Forelimb muscle (tissue), 1 donor: Measurements from ENCODE around the gene C22orf39. TPM values are rescaled to one million over a fixed set of nuclear protein-coding genes. Genes with fewer than 3 reads are reported as not detected.

Experiments used
- DNase-seq: peaks from one replicate; pipeline ENCODE4 v3.0.0-alpha.2; 2013; ENCODE audit warnings: low read depth
- polyA plus RNA-seq: library from polyadenylated mRNA; unstranded; fragments of 120-200 nt; gene quantifications from one replicate; pipeline ENCODE4 v1.2.1, GENCODE V29; 2013; ENCODE audit not compliant: insufficient read length

Gene C22orf39
- polyA plus RNA-seq, 1 donor = 31.4 TPM

DNA sequence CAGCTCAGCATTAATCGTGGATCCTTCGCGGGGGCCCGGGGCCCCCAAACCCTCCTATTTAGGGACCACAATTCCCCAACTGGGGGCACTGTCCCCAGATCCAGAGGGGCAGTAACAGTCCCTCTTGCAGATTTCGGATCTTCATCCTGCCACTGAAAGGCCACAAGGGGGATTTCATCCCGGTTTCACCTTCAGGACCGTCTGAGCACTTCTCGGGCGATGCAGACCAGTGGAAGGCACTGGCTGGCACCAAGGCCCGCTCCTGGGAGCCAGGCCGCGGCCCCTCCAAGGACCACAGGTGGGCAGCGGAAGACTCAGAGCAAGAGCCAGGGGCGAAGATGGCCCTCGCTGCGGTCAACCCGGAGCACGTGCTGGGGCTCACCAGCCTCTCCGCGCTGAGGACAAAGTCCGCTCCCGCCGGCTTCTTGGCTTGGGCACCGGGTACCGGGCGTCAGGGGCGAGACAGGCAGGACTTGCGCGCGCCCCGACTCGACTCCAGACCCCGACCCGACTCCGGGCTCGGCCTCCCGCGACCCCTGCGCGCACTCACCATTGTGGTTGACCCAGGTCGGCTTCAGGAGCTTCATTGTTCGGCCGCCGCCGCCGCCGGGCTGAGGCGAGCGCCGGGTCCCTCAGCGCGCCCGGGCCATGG lies 16.5 kb downstream of the C22orf39 start:
- no peak for DNase-seq

DNA sequence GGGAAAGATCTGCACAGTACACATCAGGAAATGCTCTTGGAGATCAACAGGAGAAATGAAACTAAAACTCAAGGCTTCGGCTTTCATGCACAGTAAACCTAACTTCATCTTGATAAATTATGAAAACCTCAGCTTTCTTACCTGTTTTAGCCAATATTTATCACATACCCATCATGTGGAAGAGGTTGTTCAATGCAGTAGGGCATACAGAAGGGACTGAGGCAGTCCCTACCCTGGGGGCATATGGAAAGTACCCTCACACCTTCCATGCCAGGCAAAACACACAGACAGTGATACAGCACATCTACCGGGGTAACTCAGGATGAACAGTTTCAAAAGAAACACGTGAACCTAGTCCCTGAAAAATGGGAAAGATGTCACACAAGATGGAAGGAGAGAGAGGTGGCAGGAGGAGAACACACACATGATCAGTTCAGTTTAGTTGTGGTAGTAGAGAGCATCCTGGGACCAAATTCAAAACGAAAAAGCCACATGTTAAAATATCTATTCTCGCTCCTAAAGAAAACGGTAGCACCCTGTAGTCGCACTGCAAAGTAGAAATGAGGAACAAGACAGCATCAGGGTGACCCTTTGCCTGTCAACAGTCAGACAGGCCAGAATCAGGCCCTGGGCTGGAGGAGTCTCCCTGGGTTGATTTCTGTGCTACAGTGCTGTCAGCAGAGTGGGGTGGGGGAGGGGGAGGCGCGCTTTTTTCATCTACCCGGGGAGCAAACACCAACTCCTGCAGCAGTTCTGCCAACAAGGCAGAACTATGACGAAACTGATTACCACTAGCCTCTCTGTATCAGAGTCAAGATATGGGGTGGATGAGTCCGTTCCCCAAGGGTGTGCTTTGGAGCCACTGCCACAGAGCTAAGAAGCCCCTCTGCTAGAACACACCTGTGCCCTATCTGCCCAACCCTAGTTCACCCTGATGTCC lies 17.3 kb downstream of the C22orf39 start:
- no peak for DNase-seq

GRCh38 chr22:19424186-19424500 lies 23.4 kb downstream of the C22orf39 start:
- DNase-seq = no peak

- no peak for DNase-seq
These were observed 24.8 kb downstream of the C22orf39 start for GRCh38 chr22:19422440-19423301.

GRCh38 chr22:19420321-19420720 lies 27.2 kb downstream of the C22orf39 start:
- DNase-seq = no peak

GRCh38 chr22:19419464-19420178 lies 27.9 kb downstream of the C22orf39 start:
- DNase-seq = no peak

- DNase-seq = no peak
These were observed 28.4 kb downstream of the C22orf39 start for GRCh38 chr22:19419086-19419463.

DNA sequence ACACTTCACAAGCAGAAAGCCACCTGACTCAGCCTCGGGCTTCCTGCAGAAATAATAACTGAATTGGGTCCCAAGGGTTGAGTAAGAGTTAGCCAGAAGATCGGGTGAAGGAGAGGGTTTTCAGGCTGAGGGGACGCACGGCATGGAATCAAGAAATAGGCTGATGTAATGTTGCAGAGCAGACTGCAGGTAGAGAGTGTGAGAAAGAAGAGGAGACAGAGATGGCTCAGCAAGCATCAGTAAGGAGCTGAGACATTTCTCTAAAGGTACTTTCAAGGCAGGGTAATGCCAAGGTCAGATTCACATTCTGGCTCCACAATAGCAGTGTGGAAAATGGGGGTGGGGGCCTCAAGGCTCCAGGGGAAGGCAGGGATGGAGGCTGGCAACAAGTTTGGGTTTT lies 34.6 kb downstream of the C22orf39 start:
- no peak for DNase-seq

- no peak for DNase-seq
These were observed 35.0 kb downstream of the C22orf39 start for GRCh38 chr22:19412478-19412877.

GRCh38 chr22:19411690-19412045 lies 35.8 kb downstream of the C22orf39 start:
- no peak for DNase-seq

GRCh38 chr22:19410941-19411689 lies 36.4 kb downstream of the C22orf39 start:
- no peak for DNase-seq

GRCh38 chr22:19407649-19408606 lies 39.6 kb downstream of the C22orf39 start:
- DNase-seq = no peak

DNA sequence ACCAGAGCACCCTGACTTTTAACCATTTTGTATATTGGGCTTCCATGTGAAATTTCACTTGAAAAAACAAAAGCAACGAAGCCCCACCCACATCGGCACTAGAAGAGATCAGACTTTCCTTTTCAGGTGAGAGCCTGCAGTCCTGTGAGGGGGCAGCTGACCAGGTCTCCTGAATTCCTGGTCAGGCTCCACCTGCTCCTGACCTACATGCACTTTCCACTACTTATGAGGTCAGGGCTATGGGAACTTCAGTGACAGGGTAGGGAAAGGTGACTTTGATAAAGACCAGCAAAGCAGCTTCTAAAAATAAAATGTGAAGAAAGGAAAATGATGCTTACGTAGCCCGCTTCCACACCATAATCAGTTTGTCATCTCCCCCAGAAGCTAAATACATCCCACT lies 40.7 kb downstream of the C22orf39 start:
- DNase-seq = no peak

DNA sequence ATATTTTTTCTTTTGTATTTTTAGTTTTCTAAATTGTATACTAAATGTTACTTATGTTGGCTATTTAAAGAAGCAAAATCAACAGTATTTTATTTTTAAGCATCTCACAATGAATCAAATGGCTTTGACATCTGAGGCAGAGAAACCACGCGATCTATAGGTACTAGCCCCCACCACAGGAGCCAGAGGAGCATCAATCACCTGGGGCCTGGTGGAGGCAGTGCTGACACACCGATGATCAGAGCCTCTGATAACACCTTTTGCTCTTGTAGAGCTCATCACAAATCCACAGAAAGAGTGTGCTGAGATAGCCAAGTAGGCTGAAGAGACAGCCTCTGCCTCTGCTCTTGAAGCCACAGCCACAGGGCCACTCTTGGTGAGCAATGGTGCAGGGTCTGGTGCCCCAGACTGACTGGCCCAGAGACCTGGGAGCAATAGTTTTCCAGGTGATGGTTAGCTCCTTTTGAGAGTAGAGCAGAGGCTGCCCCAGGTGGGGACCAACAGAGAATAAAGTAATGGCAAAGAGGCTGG lies 41.2 kb downstream of the C22orf39 start:
- DNase-seq = no peak

- DNase-seq = no peak
These were observed 41.9 kb downstream of the C22orf39 start for GRCh38 chr22:19405652-19406051.

DNA sequence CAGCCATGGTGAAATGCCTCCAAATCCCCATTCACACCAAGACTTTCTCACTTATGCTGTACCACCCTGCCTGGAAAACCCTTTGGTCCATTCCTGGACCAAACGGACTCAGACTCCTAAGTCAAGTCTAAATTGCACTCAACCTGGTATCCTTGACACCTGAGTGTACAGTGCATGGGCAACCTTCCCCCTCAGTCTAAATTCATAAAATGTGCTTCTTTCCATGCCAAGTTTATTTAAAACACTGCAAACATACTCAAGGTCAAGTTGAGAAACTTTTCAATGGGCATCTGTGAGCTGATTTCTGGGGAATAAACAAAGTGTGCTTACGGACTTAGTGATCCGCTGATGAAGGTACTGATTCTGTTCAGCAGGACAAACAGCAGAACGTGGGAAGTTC lies 42.4 kb downstream of the C22orf39 start:
- DNase-seq = no peak

- no peak for DNase-seq
These were observed 42.8 kb downstream of the C22orf39 start for GRCh38 chr22:19404676-19405075.

GRCh38 chr22:19402642-19403191 lies 44.8 kb downstream of the C22orf39 start:
- DNase-seq = no peak

DNA sequence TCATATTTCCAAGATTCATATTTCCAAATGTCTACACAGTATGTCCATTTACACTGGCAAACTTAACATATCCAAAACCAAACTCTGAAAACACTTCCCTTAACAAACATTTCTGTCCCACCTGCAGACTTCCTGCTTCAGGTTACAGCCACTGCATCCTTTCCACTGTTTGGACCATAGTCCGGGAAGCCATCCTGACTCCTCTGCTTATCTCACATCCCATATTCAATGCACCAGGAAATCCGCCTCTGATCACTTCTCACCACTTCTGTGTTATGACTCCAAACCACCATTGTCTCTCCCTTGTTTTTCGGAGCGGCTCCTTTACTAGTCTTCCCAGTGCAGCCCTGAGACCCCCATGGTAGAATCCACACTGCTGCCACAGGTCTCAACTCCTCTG lies 46.0 kb downstream of the C22orf39 start:
- no peak for DNase-seq
